HG03135 (cell line): ENCODE data around the gene TLNRD1.

ENCODE experiments used
- ATAC-seq: cut with Tn5 transposase; IDR thresholded peaks from one replicate; pipeline ENCODE4 v1.9.1; 2021; ENCODE audit warnings: mild to moderate bottlenecking, moderate library complexity; ENCODE audit not compliant: unreplicated experiment

The TLNRD1 gene

GRCh38 chr15:81053621-81054020 is 52.9 kb downstream of the TLNRD1 start:
- no peak for ATAC-seq

GRCh38 chr15:81054236-81054635 is 53.5 kb downstream of the TLNRD1 start:
- ATAC-seq: no peak
